Stimulated activated CD4-positive, alpha-beta T cell treated with anti-CD3 and anti-CD28 coated beads, Interleukin-2, amount 100 ng/mL, for 24 hours (primary cell): ENCODE results near the gene TYMP.

ENCODE experiments used
- DNase-seq, 2 donors: peaks; one replicate each; pipeline ENCODE4 v3.0.0-alpha.2; 2020

TYMP gene

DNA sequence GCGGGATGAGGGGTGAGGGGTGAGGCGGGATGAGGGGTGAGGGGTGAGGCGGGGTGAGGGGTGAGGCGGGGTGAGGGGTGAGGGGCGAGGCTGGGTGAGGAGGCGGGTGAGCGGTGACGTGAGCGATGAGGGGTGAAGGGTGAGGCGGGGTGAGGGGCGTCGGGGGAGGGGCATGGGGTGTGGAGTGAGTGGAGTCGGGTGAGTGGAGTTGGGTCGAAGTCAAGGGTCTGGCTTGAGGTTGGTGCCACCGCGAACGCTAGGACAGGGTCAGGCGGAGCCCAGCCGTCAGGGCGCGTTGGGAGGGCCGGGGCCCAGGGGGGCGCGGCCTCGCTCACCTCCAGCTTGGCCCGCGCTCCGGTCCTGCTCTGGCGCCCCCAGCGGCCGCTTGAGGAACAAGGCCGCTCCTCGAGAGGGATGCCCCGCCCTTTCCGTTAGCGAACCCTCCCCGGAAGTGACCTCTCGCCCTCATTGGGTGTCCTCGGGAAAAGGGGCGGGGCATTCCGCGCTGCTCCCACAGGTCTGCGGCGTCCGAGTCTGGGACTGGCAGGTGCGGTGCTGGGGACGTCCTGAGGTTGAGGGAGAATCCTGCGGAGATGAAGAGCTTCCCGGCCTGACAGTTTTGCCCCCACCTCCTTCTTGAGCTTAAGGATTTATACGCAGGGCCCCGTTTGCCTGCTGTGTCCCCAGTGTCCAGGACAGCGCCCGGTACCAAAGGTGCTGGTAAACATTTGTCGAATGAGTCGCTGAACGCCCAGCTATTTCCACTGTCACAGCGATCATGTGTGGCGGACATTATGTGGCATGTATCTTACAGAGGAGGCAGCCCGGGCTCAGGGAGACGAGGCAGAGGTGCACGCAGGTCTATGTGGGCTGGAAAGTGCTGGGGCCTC, 33.0 kb upstream of the TYMP start, which contains the start of gene SYCE3:
Gene SYCE3, minus strand, starts transcription at position 397 of the 890 bp plus-strand sequence. CDS start 6,514 bp downstream, outside the sequence.
- peak; percentile 98 to 99 for DNase-seq

- DNase-seq: no peak
These were observed 31.9 kb upstream of the TYMP start for GRCh38 chr22:50561401-50562358.

DNA sequence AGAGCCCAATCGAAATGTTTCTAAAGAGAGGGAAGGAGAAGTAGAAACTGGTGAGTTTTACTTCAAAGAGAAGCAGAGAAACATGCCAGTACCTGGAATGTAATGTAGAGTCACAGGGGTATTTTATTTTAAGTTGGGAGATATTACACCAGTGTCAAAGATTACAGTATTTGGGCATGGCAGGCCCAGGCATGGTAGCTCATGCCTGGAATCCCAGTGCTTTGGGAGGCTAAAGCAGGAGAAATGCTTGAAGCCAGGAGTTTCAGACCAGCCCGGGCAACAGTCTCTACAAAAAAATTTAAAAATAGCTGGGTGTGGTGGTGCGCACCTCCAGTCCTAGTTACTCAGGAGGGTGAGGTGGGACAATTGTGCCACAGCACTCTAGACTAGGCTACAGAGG, 30.2 kb upstream of the TYMP start:
- DNase-seq: no peak

GRCh38 chr22:50556703-50557102, 26.9 kb upstream of the TYMP start:
- DNase-seq: no peak

DNA sequence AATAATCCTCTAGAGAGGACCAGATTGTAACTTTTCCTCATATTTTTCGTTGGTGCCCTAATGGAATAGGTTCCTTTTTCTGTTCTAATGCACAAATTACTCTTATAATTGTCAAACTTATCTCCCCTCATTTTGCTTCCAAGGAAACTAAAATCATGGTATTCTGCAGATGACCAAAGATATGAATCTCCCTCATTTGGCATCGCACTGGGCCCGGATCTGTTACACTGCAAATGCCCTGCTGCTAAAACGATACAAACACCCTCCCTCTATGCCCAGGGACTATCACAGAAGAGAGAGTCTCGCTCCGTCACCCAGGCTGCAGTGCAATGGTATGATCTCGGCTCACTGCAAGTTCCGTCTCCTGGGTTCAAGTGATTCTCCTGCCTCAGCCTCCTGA, 23.5 kb upstream of the TYMP start:
- DNase-seq: no peak

- DNase-seq: no peak
These were observed 21.4 kb upstream of the TYMP start for GRCh38 chr22:50551160-50551752.

GRCh38 chr22:50550395-50550794, 20.6 kb upstream of the TYMP start:
- DNase-seq: no peak

DNA sequence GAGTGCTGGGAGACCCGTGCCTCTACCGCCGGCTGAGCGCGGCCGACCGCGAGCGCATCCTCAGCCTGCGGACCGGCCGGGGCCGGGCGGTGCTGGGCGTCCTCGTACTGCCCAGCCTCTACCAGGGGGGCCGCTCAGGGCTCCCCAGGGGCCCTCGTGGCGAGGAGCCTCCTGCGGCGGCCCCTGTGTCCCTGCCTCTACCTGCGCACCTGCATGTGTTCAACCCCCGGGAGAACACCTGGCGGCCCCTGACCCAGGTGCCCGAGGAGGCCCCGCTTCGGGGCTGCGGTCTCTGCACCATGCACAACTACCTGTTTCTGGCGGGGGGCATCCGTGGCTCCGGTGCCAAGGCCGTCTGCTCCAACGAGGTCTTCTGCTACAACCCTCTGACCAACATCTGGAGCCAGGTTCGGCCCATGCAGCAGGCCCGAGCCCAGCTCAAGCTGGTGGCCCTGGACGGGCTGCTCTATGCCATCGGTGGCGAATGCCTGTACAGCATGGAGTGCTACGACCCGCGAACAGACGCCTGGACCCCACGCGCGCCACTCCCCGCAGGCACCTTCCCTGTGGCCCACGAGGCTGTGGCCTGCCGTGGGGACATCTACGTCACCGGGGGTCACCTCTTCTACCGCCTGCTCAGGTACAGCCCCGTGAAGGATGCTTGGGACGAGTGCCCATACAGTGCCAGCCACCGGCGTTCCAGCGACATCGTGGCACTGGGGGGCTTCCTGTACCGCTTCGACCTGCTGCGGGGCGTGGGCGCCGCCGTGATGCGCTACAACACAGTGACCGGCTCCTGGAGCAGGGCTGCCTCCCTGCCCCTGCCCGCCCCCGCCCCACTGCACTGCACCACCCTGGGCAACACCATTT, 19.3 kb upstream of the TYMP start:
- no peak for DNase-seq

- peak; percentile 63 to 66 for DNase-seq
These were observed 18.5 kb upstream of the TYMP start for GRCh38 chr22:50548040-50548920.

- no peak for DNase-seq
These were observed 17.6 kb upstream of the TYMP start for GRCh38 chr22:50547263-50547985.

GRCh38 chr22:50546326-50547262, 16.8 kb upstream of the TYMP start:
- no peak for DNase-seq

DNA sequence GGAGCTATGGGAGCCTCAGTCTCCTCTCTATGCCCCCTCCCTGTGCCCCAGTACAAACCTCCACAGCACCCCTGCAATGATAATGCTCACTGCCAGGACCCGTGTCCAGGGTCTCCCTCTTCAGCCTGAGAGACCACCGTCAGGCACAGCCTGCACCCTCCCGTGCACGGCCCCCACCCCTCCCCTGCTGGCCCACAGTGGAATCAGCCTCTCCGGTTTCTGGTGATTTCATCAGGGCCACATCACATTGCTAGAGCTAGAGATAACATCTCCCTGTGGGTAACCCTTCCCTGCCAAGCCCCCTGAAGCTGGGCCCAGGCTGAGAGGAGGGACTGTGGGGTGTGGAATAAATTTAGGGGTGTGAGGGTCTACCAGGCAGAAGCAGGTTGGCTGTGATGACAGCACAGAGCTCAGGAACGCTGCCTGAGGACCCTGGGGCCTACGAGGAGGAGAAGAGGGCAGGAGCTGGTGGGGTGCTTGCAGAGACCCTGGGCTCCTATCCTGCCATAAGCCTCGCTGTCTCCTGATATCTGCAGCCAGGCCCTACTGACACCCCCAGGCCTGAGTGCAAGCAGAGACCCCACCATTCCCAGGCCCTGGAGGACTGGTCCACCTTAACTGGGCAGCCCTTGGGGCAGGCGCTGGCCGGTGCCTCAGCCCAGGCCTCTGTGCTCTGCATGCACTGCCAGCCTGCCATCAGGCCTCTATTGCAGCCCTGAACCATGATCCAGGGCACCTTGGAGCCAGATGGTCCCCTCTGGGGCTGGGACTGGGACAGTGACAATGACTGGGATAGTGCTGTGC, 15.9 kb upstream of the TYMP start, which contains the start of gene KLHDC7B:
Gene KLHDC7B, plus strand, starts transcription at position 378 of the 804 bp plus-strand sequence. Its CDS starts 345 bp downstream, at position 723.
- no peak for DNase-seq

DNA sequence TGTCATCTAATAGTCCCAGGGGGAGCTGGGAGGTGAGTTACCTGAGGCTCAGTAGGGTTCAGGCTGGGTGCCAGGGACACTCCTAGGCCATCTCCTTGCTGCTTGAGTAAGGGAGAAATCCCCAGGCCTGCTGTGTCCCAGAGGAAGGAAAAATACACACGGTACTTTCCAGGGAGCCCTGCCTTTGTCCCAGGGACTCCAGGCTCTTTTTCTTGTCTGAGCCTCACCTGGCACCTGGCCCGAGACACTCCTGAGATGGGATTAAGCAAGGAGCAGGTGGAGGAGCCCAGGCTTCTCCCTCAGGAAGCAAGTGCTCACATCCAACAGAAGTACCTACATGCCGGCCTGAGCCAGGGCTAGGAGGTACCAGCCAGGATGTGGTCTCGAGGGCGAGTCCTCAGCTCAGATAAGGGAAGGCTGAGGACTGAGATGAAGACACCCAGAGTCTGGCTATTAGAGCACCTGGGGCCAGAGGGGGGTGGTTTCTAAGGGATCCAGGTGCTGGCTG, 15.0 kb upstream of the TYMP start:
- peak in 1 of 2 donors; percentile 37 for DNase-seq

- peak; percentile 84 to 89 for DNase-seq
These were observed 14.4 kb upstream of the TYMP start for GRCh38 chr22:50544078-50544745.

DNA sequence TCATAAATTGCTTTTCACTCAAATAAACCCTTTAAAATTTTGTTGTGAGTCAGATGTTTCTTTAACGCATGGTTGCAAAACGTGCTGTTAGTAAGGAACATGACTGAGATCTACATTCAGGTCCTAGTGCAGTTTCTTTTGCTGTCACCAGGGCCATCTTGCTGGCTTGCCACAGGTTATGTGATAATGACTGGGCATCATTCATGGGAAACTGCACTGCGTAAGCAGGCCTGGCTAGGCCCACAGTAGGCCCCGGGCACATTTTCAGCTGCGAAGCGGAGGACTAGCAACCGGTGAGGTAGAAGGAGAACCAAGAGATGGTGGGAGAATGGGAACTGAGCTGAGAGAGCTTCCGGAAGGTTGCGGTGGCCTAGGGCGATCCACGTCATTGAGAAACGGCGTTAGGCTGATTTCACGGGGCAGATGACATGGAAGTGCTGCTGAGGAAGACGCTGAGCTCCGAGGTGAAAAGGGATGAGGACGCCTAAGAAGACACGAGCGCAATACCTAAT, 12.7 kb upstream of the TYMP start:
- DNase-seq: peak in 1 of 2 donors; percentile 47

DNA sequence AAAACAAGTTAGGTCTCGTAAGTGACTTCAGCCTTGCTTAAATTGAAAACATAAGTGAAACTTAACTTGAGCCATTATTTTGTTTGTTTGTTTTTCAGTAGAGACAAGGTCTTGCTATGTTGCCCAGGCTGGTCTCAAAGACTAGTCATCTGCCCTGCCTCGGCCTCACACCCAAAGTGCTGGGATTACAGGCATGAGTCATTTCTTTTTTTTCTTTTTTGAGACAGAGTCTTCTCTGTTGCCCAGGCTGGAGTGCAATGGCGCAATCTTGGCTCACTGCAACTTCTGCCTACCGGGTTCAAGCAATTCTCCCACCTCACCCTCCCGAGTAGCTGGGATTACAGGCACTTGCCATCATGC, 11.8 kb upstream of the TYMP start:
- peak; percentile 26 to 36 for DNase-seq

DNA sequence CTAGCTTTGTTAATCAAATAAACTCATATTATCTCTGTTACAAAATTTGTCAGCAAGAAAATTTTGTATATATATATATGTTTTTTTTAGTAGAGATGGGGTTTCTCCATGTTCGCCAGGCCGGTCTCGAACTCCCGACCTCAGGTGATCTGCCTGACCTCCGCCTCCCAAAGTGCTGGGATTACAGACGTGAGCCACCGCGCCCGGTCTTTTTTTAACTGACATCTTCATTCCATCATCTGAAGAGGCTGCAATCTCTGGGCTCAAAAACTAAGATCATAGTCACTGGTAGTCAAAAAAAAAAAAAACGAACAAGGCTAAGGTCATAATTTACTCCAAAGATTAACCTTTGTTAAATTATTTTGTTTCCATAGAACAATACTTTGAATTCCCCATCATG, 10.6 kb upstream of the TYMP start:
- peak in 1 of 2 donors; percentile 16 for DNase-seq
